H1 (cell line): ENCODE measurements around the gene DLX4. TPM values are rescaled to one million over a fixed set of nuclear protein-coding genes. Genes with fewer than 3 reads are reported as not detected.

Experiments used
- ASH2L ChIP-seq: fragments of 200-600, 300-600 bp; sonication (generic); IDR thresholded peaks from one replicate; pipeline ENCODE4 v1.7.1; 2017; ENCODE audit warnings: low read length
- ATF2 ChIP-seq: IDR thresholded peaks from 2 replicates; pipeline ENCODE4 v1.6.1; 2012; ENCODE audit warnings: low read length, inconsistent platforms
- CHD1 ChIP-seq: IDR thresholded peaks from 2 replicates; pipeline ENCODE4 v1.6.1; 2012; ENCODE audit warnings: low read depth, low read length, improper control_type of control experiment
- CHD2 ChIP-seq: IDR thresholded peaks from 2 replicates; pipeline ENCODE4 v1.6.1; 2012; ENCODE audit warnings: low read length, improper control_type of control experiment
- CTBP2 ChIP-seq: IDR thresholded peaks from 2 replicates; pipeline ENCODE4 v1.7.0; 2011; ENCODE audit warnings: borderline replicate concordance, mild to moderate bottlenecking, moderate library complexity, mixed read lengths, low read length; ENCODE audit not compliant: insufficient read depth, insufficient read length
- E2F6 ChIP-seq: IDR thresholded peaks from 2 replicates; pipeline ENCODE4 v1.6.1; 2012; ENCODE audit warnings: inconsistent platforms
- FOSL1 ChIP-seq: IDR thresholded peaks from 2 replicates; pipeline ENCODE4 v1.6.1; 2011; ENCODE audit warnings: mild to moderate bottlenecking, low read depth, low read length, moderate library complexity; ENCODE audit not compliant: insufficient read depth
- HDAC2 ChIP-seq, 2 experiments: fragments of 300-600 bp in 1 of 2; sonication (generic) in 1 of 2; IDR thresholded peaks; 2 replicates each; pipeline ENCODE4 v1.6.1; 2011 to 2012; ENCODE audit warnings: low read depth in 2 of 2, low read length in 2 of 2, mild to moderate bottlenecking in 2 of 2, moderate library complexity in 2 of 2, borderline replicate concordance in 1 of 2, inconsistent platforms in 1 of 2
- MAX ChIP-seq: IDR thresholded peaks from 2 replicates; pipeline ENCODE4 v1.6.1; 2012; ENCODE audit warnings: inconsistent platforms
- PHF8 ChIP-seq: fragments of 200-600 bp; sonication (generic); conservative IDR thresholded peaks from 2 replicates; pipeline ENCODE4 v1.7.1; 2012; ENCODE audit warnings: low read depth, mild to moderate bottlenecking, inconsistent platforms, low read length, moderate library complexity
- POLR2AphosphoS5 ChIP-seq: IDR thresholded peaks from 2 replicates; pipeline ENCODE4 v1.6.1; 2011; ENCODE audit warnings: low read depth, low read length
- RAD21 ChIP-seq, 2 experiments: IDR thresholded peaks in 1 of 2; conservative IDR thresholded peaks in 1 of 2; 2 replicates each; pipeline ENCODE4 v1.6.1; 2011; ENCODE audit warnings: low read depth in 2 of 2, low read length in 2 of 2, improper control_type of control experiment in 1 of 2, inconsistent platforms in 1 of 2, mild to moderate bottlenecking in 1 of 2, moderate library complexity in 1 of 2
- SIN3A ChIP-seq, 2 experiments: IDR thresholded peaks in 1 of 2; conservative IDR thresholded peaks in 1 of 2; 2 replicates each; pipeline ENCODE4 v1.6.1; 2011 to 2012; ENCODE audit warnings: low read length in 2 of 2, improper control_type of control experiment in 1 of 2, low read depth in 1 of 2, mild to moderate bottlenecking in 1 of 2
- SIRT6 ChIP-seq: IDR thresholded peaks from one replicate; pipeline ENCODE4 v1.7.1; 2012; ENCODE audit warnings: low read length, inconsistent platforms
- SUZ12 ChIP-seq: fragments of 200-600 bp; sonication (generic); IDR thresholded peaks from 2 replicates; pipeline ENCODE4 v1.6.1; 2012; ENCODE audit warnings: mild to moderate bottlenecking, inconsistent platforms, low read length, moderate library complexity, mixed read lengths
- TAF1 ChIP-seq: IDR thresholded peaks from 2 replicates; pipeline ENCODE4 v1.6.1; 2011; ENCODE audit warnings: mild to moderate bottlenecking, low read depth, low read length
- TEAD4 ChIP-seq: IDR thresholded peaks from 2 replicates; pipeline ENCODE4 v1.6.1; 2012; ENCODE audit warnings: low read depth, low read length, inconsistent platforms, mixed read lengths
- polyA plus RNA-seq, 7 experiments: library from polyadenylated mRNA; depleted of rRNA in 3 of 7; stranded (reverse) in 5 of 7; unstranded in 2 of 7; fragments of >200 nt in 5 of 7; fragments of 200-250 nt in 2 of 7; gene quantifications; 1 replicate in 5 of 7; 2 replicates in 1 of 7; 4 replicates in 1 of 7; pipeline versions ENCODE4 v1.2.1 to v1.2.3, GENCODE V29; 2011 to 2013; ENCODE audit warnings: missing spikeins in 2 of 7, mixed read lengths in 2 of 7
- total RNA-seq: library from RNA; stranded (reverse); fragmentation: NEBNext Ultra II Directional; extraction: Animal tissue kit (Norgen Biotek cat#: 25700); gene quantifications from 2 replicates; pipeline ENCODE4 v1.2.1, GENCODE V29; 2021

Gene DLX4
- total and polyA plus RNA-seq, 2 of the 8 experiments (the other 6 are each of a cell fraction or from before 2014, with no cell fraction given), result 0.67 to 0.80 TPM

GRCh38 chr17:49992933-49993422 is 24.0 kb downstream of the DLX4 start (continued):
- no peak for TF ChIP-seq CTBP2
- no peak for TF ChIP-seq FOSL1
- no peak for TF ChIP-seq SIRT6
- TF ChIP-seq SIN3A (conservative IDR thresholded peaks at IDR 0.05 in 1 of 2, IDR thresholded peaks at IDR 0.05 in 1 of 2; ENCODE audit: low read depth in 1 of 2, low read length in 2 of 2), result 0 out of 4 replicates have a peak, but pooled peaks of 1 of the 2 experiments have one; percentile 5
- TF ChIP-seq ASH2L, result no peak
- TF ChIP-seq E2F6, result peak; percentile 63; the same call in 1 of the 2 replicates
- TF ChIP-seq TEAD4, result 0 out of 2 replicates have a peak, but pooled peaks have one; percentile 1
- TF ChIP-seq ATF2, result no peak
- TF ChIP-seq SUZ12, result peak; percentile 31; the same call in 1 of the 2 replicates
- TF ChIP-seq TAF1, result no peak
- TF ChIP-seq HDAC2 (IDR thresholded peaks at IDR 0.05; ENCODE audit: borderline replicate concordance in 1 of 2, low read depth in 2 of 2, low read length in 2 of 2), result no peak
- TF ChIP-seq MAX, result peak; percentile 71
- no peak for TF ChIP-seq CHD2
- TF ChIP-seq CHD1, result no peak
- no peak for TF ChIP-seq PHF8
- TF ChIP-seq RAD21 (IDR thresholded peaks at IDR 0.05 in 1 of 2, conservative IDR thresholded peaks at IDR 0.05 in 1 of 2; ENCODE audit: low read depth in 2 of 2, low read length in 2 of 2), result no peak
- no peak for TF ChIP-seq POLR2AphosphoS5
- TF ChIP-seq, all 59 proteins: peak for 5
